ENCODE data around the gene ECM2.

The ECM2 gene

DNA sequence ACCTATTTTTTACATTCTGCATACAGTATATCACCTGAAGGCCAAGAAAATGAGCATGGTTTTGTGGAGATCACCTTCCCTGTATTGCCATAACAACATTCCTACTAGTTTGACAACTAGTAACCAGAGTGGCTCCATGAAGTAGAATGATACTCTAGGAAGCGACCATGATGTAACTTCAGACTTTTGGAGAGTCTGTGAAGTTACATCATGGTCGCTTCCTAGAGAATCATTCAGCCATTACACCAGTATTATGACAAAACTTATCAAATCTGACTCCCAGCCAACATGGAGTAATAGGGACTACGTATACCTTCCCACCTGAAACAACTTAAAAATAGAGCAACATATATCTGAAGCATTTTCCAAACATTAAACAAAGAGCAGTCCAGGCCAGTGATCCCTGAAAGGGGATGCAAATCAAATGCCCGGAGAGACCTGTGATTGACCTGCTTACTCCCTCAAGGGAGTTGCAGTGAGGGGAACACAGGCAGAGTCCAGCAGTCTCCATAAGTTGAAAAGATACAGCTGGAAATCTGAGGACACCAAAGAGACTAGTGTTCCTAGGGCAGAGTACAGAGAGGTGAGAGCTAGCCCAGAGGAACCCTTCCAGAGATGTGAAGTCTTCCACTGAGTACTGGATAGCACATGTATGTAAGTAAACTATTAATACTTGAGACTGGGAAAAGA is 7.8 kb downstream of the ECM2 start:
- no peak for DNase-seq (ENCODE audit: low spot score)

DNA sequence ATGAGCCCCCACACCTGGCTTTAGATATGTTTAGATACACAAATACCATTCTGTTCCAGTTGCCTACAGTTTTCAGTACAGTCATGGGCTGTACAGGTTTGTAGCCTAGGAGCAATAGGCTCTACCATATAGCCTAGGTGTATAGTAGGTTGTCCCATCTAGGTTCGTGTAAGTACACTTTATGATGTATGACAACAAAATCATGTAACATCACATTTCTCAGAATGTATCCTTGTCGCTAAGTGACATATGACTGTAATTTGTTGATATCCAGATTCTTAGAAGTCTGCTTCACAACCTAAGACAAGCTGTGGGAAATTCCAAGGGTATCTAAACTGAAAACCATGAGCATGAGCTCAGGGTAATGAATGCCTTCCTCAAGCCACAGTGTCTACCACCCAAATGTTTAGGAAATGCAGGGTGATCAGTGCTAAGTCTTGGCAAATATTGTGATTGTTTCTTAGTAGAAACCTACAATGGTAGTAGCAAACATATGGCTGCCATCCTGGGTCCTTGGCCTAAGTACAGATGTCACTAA is 8.4 kb downstream of the ECM2 start:
- no peak for DNase-seq (ENCODE audit: low spot score)

DNA sequence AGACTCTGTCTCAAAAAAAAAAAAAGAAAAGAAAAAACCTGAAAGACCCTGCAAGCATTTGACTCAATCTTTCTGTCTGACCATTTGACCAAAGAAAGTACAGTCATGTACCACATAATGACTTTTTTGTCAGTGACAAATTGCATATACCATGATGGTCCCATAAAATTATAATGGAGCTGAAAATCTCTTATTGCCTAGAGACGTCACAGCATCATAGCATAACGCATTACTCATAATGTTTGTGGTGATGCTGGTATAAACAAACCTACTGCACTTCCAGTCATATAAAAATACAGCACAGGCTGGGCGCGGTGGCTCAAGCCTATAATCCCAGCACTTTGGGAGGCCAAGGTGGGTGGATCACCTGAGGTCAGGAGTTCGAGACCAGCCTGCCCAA is 10.5 kb downstream of the ECM2 start:
- peak; percentile 38 for DNase-seq (ENCODE audit: low spot score)

DNA sequence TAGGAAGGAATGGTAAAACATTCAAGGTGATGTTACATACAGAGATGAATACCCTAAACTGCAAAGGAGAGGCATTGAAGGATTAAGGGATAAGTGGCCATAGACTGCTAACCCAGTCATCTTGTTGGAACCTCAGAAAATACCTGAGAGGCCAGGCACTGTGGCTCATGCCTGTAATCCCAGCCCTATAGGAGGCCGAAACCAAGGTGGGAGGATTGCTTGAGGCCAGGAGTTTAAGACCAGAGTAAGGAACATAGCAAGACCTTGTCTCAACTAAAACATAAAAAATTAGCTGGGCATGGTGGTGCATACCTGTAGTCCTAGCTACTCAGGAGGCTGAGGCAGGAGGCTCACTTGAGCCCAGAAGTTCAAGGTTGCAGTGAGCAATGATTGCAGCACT is 10.9 kb downstream of the ECM2 start:
- no peak for DNase-seq (ENCODE audit: low spot score)

DNA sequence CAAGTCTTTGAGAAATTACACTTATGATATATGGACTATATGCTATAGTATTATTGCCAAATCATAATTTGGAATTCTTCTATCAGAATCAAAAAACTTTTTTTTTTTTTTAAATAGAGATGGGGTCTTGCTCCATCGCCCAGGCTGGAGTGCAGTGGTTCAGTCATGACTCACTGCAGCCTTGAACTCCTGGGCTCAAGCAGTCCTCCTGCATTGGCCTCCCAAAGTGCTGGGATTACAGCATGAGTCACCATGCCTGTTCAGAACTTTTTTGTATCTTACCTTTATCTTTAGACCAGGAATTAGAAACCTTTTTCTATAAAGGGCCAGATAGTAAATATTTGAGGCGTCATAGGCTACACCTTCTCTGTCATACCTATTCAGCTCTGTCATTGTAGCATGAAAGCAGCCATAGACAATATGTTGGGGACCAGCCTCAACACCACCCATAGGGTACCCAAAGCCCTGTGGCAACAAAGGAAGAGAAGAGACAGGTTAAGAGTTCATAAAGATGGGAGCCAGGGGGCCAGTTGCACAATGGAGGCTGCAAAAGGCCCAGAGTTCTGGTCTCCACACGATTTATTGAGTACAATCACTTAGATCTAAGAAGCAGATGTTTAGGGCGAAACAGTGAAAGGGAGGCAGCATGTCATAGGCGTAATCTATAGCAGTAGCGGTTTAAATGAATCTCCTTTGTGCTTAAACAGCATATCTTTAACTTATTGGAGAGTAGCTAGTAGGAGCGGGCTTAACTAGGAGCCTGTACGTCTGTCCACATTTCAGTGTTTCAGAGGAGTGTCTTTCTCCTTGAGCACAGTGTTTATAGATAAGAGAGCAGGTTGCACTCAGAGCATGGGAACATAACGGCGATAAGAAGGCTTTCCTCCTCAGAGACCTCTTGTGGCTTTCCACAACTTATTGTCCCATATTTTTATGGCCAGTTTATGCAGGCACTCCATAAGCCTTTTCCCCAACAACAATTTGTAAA is 12.5 kb downstream of the ECM2 start:
- DNase-seq (ENCODE audit: low spot score) = no peak

DNA sequence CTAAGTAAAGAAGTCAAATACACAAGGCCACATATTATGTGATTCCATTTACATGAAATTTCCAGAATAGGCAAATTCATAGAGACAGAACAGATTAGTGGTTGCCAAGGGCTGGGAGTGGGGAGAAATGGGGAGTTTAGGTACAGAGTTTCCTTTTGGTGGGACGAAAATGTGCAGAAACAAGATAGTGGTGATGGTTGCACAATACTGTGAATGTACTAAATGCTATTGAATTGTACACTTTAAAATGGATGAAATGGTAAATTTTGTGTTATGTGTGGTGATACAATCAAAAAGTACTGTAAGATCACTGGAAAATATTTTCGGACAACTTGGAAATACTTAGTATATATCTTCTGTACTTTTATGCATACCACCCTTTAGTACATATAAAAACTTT is 15.0 kb downstream of the ECM2 start:
- DNase-seq (ENCODE audit: low spot score) = no peak

DNA sequence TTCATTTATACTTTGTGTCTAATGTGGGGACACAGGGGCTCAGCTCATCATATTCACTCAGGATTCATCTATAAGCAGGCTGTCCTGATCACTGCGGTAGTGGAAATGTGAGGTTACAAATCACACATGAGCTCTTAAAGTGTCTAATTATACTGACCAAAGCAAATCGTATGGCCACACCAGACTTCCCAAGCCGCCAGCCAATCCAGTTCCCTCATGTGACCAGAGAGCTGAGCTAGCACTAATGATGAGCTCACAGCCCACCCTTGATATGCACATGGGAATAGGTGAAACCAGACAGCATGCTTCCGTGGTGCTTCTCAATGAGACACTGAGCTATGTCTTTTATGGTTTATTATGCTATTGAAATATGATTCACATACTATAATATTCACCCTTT is 17.6 kb downstream of the ECM2 start:
- DNase-seq (ENCODE audit: low spot score) = no peak

DNA sequence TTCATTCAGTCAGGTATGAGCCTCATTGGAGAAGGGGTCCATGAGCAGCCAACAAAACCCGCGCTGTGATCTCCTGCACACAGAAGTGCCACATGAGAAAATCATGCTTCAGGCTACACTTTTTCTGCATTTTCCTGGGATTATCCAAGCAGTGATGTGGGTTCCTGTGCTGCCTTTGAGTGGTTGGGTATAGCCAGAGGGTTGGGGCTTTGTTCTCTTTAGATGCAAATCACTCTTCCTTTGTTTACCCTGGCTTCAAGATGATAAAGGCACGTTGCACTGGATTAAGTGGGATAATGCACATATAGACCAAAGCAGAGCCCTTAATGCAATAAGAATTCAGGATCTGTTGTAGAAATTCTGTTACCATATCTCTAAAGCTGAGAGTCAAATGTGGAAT is 18.7 kb downstream of the ECM2 start:
- DNase-seq (ENCODE audit: low spot score) = no peak

DNA sequence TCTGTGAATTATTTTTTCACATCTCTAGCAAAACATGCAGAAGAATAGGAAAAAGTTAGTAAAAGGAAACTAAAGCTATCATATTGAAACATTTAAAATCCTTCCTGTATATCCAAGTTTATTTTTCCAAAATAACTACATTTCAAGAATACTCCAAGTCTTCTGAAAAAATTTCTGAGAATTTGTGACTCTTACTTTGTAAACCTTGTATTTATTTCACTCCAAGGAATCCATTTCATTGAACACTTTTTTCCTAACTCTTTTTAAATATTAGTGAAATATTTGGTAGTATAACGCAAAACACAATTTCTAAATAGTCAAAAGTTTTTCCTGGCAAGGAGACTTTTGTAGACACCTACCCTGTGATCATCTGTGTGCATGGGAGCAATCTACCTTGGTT is 19.3 kb downstream of the ECM2 start:
- DNase-seq (ENCODE audit: low spot score) = no peak

DNA sequence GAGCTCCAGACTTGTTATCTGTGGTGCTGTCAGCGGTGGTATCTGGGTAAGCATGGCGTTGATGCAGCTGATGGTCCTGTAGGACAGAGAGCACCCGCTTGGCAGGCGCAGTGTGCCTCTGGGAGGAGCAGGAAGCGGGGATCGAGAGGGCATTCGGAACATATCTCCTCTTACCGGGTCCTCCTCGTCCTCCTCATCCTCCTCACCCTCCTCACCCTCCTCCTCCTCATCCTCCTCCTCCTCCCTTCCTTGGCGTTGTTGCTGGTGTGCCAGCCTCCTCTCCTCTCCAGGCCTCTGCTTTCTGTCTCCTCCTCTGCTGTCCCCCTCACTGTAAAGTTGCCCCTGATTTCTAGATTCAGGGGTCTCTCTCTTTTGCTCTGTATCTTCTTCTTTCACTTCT is 21.2 kb downstream of the ECM2 start:
- DNase-seq (ENCODE audit: low spot score) = no peak

DNA sequence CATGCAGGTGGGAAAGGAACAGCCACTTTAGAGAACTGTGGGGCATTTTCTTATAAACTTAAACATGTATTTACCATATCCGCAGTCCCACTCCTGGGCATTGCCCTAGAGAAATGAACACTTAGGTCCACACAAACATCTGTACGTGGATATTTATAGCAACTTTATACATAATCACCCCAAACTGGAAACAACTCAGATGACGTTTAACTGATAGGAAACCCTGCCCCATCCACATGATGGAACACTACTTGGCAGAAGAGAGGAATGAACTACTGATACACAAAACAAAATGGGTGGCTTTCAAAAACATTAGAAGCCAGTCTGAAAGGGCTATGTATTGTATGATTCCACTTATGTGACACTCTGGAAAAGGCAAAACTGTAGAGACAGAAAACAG is 22.4 kb downstream of the ECM2 start:
- no peak for DNase-seq (ENCODE audit: low spot score)

DNA sequence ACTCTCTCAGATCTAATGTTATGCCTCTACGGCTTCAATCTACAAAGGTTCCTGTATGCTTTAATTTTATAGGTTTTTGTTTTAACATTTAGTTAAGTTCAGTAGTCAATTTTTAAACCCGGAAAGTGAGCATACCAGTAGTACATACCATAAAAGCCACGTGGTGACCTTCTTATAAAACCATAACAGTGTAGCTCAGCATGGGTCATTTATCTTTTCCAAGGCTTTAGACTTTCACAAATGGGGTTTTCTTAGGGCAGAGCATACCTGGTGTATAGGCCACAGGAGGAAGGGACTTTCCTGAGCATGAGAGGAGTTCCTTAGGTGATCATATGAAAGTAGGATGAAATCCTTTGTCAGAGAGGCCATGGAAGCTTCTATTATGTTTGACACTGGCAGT is 23.2 kb downstream of the ECM2 start:
- DNase-seq (ENCODE audit: low spot score) = no peak

DNA sequence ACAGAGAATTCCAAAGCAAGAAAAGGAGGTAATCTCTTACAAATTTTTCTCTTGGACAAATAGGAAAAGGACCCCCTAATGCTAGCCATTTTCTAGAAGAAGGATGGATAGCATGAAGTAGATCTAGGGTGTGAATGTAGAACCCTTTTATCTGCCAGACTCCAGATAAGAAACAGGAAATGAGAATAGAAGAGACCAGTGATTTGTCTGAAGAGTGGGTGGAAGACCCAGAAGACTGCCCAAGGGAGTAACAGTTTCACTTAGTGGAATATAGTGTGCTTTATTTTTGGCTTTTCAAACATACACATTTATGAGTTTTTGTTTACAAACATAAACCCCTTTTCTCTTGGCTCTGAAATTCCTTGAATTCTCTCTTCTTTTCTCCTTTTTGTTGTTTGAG is 25.0 kb downstream of the ECM2 start:
- DNase-seq (ENCODE audit: low spot score) = no peak

DNA sequence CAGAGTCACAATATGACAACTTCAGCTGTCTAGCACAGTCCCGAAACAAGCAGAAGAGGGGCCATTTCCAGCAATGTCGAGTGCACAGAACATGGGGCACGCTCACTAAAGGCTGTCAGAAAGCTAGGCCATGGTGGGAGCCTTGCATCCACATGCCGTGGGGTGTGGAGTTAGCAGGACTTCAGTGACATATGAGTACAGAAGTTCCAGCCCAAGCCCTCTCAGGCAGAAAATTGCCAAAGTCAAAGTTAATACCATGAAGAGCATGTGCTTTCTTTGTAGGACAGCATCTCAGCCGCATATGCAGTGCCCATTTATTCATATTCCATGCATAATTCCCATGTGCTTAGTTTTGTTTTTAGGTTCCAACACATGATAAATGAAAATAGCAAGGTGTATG is 26.7 kb downstream of the ECM2 start:
- DNase-seq (ENCODE audit: low spot score) = no peak

DNA sequence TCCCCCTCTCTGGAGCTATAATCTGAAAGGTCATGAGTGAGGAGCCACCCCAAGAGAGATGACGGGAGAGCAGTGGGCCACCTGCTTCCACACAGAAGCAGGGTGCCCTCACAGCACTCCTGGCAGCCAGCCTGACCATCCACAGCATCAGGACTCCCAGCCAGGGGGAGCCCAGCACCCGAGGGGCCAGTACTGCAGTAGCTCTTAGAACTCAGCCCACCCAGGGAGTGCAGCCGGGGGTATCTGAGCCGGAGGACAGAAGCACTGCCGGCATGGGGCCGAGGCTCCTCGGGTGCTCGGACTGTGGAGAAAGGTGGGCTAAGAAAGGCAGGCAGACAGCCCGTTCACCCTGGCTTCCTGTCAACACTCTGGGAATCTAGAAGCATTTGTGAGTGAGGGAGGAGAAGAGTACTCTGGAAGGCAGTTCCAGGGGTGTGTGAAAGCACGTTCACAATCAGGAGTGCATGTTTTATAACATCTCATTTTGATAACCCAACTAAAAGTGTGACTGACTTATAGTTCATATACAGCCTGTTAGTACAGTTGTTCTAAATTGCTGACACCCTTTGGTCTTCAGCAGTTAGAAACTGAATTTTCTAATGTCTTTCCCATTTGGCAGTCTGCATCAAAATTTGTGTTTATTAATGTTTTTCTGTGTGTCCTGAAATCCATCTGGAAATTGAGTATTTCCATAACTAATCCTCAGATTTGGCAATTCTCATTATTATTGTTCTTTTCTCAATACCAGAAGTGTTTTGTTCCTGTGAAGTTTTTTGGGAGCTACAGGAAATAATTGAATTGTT is 27.6 kb downstream of the ECM2 start:
- DNase-seq (ENCODE audit: low spot score) = no peak

DNA sequence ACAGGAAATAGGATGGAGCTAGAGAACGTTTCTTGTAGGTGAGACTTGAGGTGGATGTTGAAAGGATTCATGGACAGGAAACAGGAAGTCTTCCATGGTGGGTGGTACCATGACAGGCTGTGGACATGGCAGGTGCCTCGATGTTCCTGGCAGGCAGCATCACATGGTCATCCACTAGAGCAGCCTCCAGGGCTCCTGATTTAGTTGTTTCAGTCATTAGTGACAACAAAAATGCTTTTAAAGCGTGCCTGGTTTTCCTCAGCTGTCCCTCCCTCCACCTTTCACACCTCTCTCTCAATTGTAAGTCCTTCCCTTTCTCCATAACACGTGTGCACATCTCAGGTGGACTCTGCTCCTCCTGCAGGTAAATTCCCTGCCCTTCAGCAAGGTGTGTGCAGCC is 28.3 kb downstream of the ECM2 start:
- no peak for DNase-seq (ENCODE audit: low spot score)

DNA sequence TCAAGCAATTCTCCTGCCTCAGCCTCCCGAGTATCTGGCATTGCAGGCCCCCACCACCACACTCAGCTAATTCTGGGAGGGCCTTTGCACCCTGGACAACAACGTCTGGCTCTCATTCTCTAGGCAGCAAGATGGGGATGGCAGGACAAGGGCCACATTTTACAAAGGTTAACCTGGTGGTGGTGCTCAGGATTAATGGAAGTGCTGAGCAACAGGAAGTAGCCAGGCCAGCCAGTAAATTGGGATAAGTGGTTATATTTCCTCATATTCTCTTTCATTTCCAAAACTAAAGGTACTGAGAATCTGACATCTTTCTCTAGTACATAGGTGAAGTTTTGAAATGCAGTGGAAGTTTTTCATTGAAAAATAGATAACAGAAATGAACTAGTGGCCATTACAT is 28.8 kb downstream of the ECM2 start:
- DNase-seq (ENCODE audit: low spot score) = no peak

DNA sequence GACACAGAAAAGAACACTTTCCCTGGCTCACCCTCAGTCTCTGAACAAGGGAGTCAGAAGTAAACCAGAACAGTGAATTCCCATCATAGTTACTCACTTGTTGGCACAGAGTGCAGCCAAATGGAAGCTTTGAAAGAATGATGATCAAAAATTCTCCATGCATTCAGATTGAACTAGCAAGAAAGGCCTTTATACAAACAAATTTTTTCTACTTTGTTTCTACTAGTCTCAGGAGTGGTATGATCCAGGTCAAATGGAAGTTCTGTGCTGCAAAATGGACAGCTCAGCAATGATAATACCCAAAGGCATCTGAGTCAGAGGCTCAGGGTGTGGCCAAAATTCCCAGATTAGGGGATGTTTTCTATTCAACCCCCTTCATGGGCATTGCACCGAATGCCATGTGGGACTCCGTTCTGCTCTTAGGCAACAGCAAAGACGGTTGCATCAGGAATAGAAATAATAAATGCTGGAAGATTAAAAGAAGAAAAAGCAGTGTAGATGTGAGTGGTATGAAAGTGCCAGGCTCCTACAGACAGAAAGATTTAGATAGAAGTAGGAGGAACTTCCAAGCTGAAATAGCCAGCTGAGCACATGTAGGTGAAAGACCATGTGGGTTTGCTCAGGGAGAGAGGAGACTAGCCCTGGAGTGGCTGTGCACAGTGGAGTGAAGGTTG is 29.5 kb downstream of the ECM2 start:
- DNase-seq (ENCODE audit: low spot score) = peak; percentile 16

DNA sequence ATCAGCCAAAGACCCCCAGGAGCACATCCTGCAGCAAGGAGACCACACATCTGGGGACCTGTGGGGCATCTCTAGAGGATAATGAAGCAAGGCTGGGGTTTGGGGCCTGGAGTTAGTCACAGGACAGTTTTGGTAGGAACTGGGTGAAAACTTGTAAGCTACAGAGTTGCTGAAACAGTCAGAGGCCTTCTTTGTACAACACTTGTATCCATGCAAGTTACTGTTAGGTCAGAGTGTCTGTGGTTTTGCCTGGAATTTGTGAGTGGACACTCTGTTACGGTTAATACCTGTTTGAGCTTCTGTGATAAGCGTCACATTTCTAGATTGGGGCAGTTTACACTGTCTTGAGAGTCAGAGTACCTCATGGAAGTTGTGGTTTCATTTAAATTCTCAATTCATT is 30.9 kb downstream of the ECM2 start:
- DNase-seq (ENCODE audit: low spot score) = no peak

DNA sequence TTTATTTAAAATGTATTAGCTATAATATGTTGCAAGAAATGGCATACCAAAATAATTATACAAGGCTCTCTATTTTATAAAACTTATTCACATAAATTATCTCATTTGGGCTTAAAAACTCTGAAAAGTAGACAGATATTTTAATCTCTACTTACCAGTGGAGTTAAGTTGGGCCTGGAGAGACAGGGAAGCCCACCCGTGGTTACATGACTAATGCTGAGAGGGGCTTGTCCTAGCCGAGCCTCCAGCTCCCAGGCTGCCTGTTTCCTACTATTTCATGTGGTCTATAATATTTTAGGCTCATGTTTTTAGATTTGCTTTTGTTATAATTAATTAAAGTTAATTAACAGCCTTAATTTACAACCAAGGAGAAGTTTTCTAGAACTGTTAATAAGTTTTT is 32.6 kb downstream of the ECM2 start:
- no peak for DNase-seq (ENCODE audit: low spot score)

DNA sequence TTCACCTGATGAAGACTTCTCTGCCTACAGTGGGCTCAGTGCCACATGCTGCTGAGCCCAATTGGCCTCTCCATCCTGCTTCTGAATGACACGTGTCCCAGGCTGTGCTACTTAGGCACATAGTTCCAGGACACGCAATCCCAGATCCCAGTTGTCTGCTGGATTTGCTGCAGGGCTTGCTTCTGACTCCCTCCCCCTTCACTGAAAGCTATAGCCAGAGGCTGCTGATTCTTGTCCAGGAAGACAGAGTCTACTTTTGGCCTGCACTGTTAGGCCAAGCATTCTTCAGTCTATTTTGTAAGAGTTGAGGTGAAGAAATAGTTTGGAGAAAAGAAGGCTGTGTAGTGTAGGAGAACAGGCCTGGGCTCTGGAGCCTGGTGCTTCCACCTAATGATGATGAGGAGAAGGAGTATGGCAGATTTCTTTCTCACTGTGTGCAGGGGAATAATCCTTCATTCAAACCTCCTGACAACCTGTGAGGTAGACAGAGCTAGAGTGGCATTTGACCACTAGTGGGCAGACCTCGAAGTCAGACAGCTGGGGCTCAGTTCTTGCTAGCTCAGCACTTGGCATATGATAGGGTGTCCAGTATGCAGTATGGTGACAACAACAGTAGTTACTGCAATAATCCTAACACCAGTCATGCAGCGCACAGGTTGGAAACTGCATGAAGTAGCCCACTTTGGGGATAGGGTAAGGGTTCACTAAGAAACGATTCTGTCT is 34.0 kb downstream of the ECM2 start:
- peak; percentile 63 for DNase-seq (ENCODE audit: low spot score)
